GM21619 (cell line): ENCODE results near the gene ETFBKMT.
"Not testable (repeated sequence)": the region's sequence is repeated elsewhere in the genome, so short reads cannot be mapped to it uniquely, and the experiment has no call there.

Experiments
- ATAC-seq: cut with Tn5 transposase; IDR thresholded peaks from one replicate; pipeline ENCODE4 v1.9.1; 2021; ENCODE audit not compliant: unreplicated experiment

ETFBKMT gene

DNA sequence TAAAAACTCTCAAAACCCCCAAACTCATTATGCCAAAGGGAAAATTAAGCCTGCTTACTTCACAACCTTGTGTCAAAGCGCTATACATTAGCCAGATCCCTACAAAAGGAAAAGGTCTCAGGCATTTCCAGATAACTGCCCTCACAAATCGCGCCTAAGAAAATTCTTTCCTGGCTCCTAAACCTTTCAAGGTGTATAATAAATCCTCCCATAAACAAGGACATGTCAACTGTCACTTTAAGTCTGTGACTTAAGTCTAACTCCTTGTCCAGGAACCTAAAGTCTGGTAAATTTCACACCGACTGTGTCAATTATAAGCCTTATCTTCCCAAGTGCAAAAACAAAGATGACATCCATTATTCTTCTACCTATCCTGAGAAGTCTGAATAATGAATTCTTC, 4.3 kb upstream of the ETFBKMT start:
- ATAC-seq: no peak

GRCh38 chr12:31655792-31656191, 3.7 kb upstream of the ETFBKMT start:
- ATAC-seq: no peak

- ATAC-seq: no peak
Observed at GRCh38 chr12:31658471-31659086, 909 bp upstream of the ETFBKMT start.

DNA sequence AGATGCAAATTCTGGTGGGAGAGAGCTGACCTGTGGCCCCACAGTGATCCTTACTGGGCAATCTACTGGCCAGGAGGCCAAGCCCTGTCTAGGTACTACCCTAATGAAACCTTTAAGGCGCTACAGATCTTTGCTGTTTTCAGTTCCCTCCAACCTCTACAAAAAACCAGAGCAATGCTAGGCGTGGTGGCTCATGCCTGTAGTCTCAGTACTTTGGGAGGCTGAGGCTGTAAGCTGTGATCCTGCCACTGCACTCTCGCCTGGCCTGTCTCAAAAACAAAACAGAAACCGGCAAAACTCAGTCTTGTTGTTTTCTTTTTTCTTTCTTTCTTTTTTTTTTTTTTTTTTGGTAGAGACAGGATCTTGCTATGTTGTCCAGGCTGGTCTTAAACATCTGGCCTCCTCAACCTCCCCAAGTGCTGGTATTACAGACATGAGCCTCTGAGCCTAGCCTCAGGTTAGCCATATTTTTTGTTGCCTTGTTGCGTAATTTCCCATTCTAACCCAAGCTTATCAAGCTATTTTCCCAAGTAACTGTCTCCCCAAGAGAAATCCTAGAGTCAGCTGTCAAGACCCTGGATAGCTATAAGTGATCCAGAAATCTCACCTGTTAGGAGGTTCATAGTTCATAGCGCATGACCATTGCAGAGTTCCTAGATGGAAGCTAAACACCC, 2.8 kb downstream of the ETFBKMT start:
- no peak for ATAC-seq

DNA sequence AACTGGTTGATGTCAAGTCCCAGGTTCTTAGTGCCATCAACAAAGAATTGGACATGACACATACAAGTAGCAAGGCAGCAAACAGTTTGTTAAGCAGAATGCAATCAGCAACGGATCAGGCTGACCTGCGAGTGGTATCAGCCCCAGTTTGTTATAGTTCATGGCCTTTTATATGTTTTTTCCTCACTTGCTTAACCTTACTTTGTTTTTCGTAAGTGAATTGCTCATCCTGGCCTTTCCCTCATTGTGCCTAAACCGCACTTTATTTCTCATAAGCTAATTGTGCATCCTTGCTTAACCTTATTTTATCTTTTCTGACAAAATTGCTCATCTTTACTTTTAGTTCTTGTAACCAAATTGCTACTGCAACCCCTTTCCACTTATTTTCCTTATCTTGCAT, 4.1 kb downstream of the ETFBKMT start:
- no peak for ATAC-seq

DNA sequence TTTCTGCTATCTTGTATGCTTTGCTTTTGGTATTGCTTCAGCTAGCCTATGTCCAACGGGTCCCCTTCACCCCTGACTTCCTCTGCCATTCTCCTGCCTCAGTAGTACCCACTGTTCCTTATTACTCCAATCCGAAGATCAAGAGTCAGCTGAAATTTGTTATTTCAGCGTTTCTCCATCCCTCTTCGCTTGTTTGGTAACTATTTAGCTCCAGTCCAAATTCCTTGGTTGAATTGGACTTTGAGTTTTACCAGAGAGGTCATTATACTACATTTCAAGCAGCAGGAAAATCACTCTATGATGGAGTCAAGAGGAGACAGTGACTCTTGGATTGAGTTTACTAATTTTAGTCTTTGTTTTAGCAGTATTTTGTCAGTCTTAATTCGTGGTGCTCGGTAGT, 4.5 kb downstream of the ETFBKMT start:
- ATAC-seq: no peak

- no peak for ATAC-seq
Observed at GRCh38 chr12:31669020-31669419, 9.5 kb downstream of the ETFBKMT start.

DNA sequence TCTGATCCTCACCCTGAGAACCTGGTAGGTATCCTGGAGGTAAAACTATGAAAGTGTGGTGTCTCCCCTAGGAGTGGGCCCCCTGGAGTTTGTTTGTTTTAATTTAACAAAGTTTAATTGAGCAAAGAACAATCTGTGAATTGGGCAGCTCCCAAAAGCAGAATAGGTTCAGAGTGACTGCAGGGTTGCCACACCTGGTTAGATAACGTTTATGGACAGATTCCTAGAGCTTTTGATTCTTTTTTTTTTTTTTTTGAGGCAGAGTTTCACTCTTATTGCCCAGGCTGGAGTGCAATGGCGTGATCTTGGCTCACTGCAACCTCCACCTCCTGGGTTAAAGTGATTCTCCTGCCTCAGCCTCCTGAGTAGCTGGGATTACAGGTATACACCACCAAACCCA, 10.1 kb downstream of the ETFBKMT start:
- ATAC-seq: not testable (repeated sequence)

DNA sequence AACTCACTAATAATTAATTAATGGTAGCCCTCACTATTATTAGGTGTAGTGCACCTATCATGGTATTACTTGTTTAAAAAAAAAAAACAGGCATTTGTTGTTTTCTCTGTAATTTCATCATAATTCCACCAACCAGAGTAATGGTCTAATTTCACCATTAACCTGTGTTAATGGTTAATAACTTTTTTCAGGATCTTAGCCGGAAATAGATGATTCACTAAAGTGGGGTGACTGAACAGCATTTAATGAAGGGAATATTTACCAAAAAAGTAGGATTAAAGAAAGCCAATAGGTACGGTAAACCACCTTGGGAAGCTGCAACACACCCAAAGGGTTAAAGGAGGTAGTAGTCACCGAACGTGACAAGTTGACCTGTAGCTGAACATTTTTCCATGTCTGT, 13.0 kb downstream of the ETFBKMT start:
- ATAC-seq: no peak

GRCh38 chr12:31682136-31682962, 22.9 kb downstream of the ETFBKMT start:
- ATAC-seq: peak; percentile 92

GRCh38 chr12:31685801-31686200, 26.3 kb downstream of the ETFBKMT start:
- no peak for ATAC-seq

- no peak for ATAC-seq
Observed at GRCh38 chr12:31687101-31687527, 27.6 kb downstream of the ETFBKMT start.

- not testable (repeated sequence) for ATAC-seq
Observed at GRCh38 chr12:31689921-31690320, 30.4 kb downstream of the ETFBKMT start.

DNA sequence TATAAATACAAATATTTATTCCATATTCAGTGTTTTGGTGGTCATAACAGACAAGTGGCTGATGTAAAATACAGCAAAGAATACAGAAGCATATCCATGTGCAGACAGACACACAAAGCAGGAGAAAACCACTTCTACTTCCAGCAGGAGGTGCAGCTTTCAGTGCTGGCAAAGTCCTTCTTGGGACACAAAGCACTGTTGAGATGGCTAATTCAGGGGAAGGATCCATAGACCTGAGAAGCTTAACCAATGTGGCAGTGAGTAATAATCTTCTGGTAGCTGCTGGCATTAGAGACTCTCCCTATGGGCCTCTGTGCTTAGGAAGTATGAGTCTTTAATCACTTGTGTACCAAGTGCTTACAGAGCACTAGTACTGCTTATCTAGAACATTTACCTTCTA, 42.6 kb downstream of the ETFBKMT start:
- ATAC-seq: no peak

- no peak for ATAC-seq
Observed at GRCh38 chr12:31705621-31706020, 46.1 kb downstream of the ETFBKMT start.

DNA sequence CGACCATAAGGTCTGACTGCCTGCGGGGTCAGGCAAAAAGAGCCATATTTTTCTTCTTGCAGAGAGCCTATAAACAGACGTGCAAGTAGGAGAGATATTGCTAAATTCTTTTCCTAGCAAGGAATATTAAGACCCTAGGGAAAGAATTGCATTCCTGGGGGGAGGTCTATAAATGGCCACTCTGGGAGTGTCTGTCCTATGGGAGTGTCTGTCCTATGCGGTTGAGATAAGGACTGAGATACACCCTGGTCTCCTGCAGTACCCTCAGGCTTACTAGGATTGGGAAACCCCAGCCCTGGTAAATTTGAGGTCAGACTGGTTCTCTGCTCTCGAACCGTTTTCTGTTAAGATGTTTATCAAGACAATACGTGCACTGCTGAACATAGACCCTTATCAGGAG, 48.6 kb downstream of the ETFBKMT start:
- not testable (repeated sequence) for ATAC-seq

DNA sequence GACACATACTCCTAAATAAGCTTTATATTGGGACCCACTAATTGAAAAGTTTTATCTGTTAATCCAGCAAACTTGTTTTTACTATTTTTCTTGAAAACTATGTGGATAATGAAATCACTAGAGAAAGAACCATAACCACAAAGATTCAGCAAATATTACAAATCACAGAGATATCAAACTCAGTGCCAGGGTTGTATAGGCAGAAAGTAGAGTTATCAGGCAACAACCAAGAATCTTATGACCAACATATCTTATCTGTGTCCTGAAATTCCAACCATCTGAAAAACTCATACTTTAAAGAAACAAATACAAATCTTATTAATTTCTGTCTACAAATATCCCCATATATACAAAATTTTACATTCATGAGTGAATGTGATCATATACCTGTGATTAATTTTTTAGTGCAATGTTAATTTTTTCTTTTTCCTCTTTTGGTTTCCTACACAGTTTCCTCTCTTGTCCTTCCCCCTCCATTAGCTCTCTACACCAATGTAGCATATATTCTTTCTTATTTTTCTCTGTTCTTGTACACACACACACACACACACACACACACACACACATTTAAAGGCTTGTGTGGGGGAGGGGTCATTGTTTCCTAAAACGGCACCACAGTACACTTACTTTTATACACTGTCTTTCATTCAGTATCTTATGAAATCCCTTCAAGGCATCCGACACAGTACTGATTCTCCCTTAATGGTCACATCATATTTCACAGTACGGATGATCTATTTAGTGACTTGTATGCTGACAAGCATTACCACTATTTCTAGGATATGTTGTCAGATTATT, 50.7 kb downstream of the ETFBKMT start:
- no peak for ATAC-seq

DNA sequence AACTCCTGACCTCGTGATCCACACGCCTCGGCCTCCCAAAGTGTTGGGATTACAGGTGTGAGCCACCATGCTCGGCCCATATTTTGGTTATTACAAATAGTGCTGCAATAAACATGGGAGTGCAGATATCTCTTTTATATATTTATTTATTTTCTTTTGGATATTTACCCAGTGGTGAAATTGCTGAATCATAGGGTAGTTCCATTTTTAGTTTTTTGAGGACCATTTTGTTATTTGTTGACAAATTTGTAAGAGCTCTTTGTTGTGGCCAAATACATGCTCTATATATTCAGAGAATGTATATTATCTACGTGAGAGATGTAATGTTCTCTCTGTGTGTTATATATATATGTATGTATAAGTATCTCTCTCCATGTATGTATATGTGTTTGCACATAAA, 53.4 kb downstream of the ETFBKMT start:
- no peak for ATAC-seq

DNA sequence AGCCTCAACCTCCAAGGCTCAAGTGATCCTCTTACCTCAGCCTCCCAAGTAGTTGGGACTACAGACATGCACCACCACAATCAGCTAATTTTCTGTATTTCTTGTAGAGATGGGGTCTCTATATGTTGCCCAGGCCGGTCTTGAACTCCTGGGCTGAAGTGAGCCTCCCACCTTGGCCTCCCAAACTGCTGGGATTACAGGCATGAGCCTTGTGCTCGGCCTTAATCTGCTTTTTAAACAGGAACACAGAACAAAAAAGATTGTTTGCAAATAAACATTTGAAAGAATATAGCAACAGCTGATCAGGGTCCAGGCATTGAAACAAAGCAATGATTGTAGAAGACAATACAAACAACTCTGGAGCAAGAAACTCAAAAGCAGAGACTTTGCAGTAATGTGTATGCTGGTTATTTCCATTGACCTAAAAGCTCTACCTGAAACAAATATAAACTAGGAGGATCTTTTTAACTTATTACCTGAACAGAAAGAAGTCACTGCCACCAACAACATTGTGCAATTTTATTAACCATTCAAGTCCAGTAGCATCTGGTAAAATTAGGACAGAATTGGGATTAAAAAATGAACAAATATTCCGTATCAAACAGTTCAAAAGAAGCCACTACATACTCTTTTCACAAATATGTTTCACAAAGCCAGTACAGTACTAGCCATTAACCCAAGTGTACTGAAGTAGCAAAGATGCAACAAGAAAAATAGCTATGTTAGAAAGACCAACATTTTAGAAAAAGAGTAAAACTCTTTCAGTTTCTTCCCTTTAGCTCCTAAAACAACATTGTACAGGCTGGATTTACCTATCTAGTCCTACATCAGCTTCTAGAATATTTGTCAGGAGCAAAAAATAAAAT, 55.2 kb downstream of the ETFBKMT start:
- ATAC-seq: no peak

DNA sequence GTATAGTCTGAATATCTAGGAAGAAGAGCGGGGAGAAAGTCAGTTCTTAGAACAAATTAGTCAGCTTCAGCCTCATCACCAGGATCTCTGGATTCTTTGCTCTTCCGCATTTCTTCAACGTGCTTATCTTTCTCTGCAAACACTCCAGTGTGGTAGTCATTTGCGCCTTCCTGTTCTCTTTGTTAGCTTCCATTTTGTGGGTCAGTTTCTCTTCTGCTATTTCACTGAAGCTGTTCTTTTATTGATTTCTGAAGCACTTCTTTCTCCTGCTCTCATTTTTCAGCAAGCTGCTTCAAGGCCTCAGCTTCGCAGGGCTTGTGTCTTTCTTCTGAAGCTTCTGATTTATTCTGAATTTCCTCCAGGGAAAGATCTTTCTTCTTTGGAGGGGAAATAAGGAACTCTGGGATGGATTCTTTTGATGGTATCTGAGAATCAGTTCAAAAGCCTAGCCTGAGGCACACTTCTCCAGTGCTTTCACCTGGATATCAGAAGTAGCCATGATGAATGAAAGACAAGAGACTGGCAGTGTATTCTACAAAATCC, 55.9 kb downstream of the ETFBKMT start:
- ATAC-seq: peak; percentile 83
